H9 (cell line): Measurements from ENCODE around the gene BCL11B. TPM values are rescaled to one million over a fixed set of nuclear protein-coding genes. Genes with fewer than 3 reads are reported as not detected.
A peak's percentile ranks its signal among the peaks of the same experiment; 100 is the strongest.

Experiments
- DNase-seq: peaks from one replicate; pipeline ENCODE4 v3.0.0-alpha.2; 2017
- H2AFZ ChIP-seq: one replicate; pipeline ENCODE4 v1.6.1; 2013; ENCODE audit warnings: mild to moderate bottlenecking, low read length, control low read depth, moderate library complexity
- H2AK5ac ChIP-seq: 2 replicates; pipeline ENCODE4 v1.6.1; 2013; ENCODE audit warnings: low read length, control low read depth, mixed read lengths; ENCODE audit not compliant: insufficient read length
- H2BK120ac ChIP-seq: one replicate; pipeline ENCODE4 v1.6.1; 2013; ENCODE audit warnings: low read depth, mild to moderate bottlenecking, low read length, control low read depth, inconsistent platforms; ENCODE audit not compliant: poor library complexity, severe bottlenecking
- H2BK12ac ChIP-seq: 2 replicates; pipeline ENCODE4 v1.6.1; 2013; ENCODE audit warnings: low read length, control low read depth, mixed read lengths, low read depth; ENCODE audit not compliant: insufficient read length
- H2BK15ac ChIP-seq: 2 replicates; pipeline ENCODE4 v1.6.1; 2013; ENCODE audit warnings: low read depth, low read length, control low read depth
- H2BK20ac ChIP-seq: one replicate; pipeline ENCODE4 v1.6.1; 2013; ENCODE audit warnings: low read depth, mild to moderate bottlenecking, low read length, control low read depth, inconsistent platforms; ENCODE audit not compliant: poor library complexity, severe bottlenecking
- H2BK5ac ChIP-seq: 2 replicates; pipeline ENCODE4 v1.6.1; 2013; ENCODE audit warnings: low read length, control low read depth, mixed read lengths; ENCODE audit not compliant: insufficient read length
- H3K14ac ChIP-seq: 2 replicates; pipeline ENCODE4 v1.6.1; 2013; ENCODE audit warnings: low read length, control low read depth; ENCODE audit not compliant: insufficient read depth
- H3K18ac ChIP-seq: 2 replicates; pipeline ENCODE4 v1.6.1; 2013; ENCODE audit warnings: low read depth, mild to moderate bottlenecking, mixed read lengths, low read length, control low read depth; ENCODE audit not compliant: insufficient read length
- H3K23ac ChIP-seq: 2 replicates; pipeline ENCODE4 v1.6.1; 2013; ENCODE audit warnings: low read length, control low read depth, mixed read lengths, low read depth; ENCODE audit not compliant: insufficient read length
- H3K23me2 ChIP-seq: 2 replicates; pipeline ENCODE4 v1.6.1; 2013; ENCODE audit warnings: low read depth, mild to moderate bottlenecking, mixed read lengths, low read length, control low read depth; ENCODE audit not compliant: insufficient read length, poor library complexity, severe bottlenecking
- H3K27ac ChIP-seq: 2 replicates; pipeline ENCODE4 v1.5.1; 2013; ENCODE audit warnings: low read length, control low read depth, mixed read lengths, low read depth; ENCODE audit not compliant: insufficient read length
- H3K27me3 ChIP-seq: 2 replicates; pipeline ENCODE4 v1.6.1; 2013; ENCODE audit warnings: low read length, control low read depth, inconsistent platforms; ENCODE audit not compliant: insufficient read depth
- H3K4ac ChIP-seq: 2 replicates; pipeline ENCODE4 v1.6.1; 2013; ENCODE audit warnings: low read depth, mild to moderate bottlenecking, control low read depth, inconsistent platforms, low read length, moderate library complexity
- H3K4me1 ChIP-seq: 2 replicates; pipeline ENCODE4 v1.6.1; 2013; ENCODE audit warnings: low read length, control low read depth, inconsistent platforms; ENCODE audit not compliant: insufficient read depth
- H3K4me2 ChIP-seq: 2 replicates; pipeline ENCODE4 v1.6.1; 2013; ENCODE audit warnings: low read length, control low read depth, mixed read lengths; ENCODE audit not compliant: insufficient read length, insufficient read depth
- H3K56ac ChIP-seq: 2 replicates; pipeline ENCODE4 v1.6.1; 2013; ENCODE audit warnings: low read depth, mild to moderate bottlenecking, mixed read lengths, low read length, control low read depth; ENCODE audit not compliant: insufficient read length
- H3K79me1 ChIP-seq: 2 replicates; pipeline ENCODE4 v1.6.1; 2013; ENCODE audit warnings: low read depth, mild to moderate bottlenecking, moderate library complexity, low read length, control low read depth, inconsistent platforms; ENCODE audit not compliant: insufficient read depth, poor library complexity, severe bottlenecking
- H3K79me2 ChIP-seq: 2 replicates; pipeline ENCODE4 v1.6.1; 2013; ENCODE audit warnings: low read length, control low read depth, inconsistent platforms; ENCODE audit not compliant: insufficient read depth
- H3K9ac ChIP-seq: 2 replicates; pipeline ENCODE4 v1.6.1; 2013; ENCODE audit warnings: low read length, control low read depth, mixed read lengths; ENCODE audit not compliant: insufficient read length; ENCODE audit errors: extremely low read depth
- H3K9me3 ChIP-seq: one replicate; pipeline ENCODE4 v1.6.1; 2013; ENCODE audit warnings: low read depth, low read length, inconsistent platforms; ENCODE audit not compliant: control insufficient read depth
- H3T11ph ChIP-seq: one replicate; pipeline ENCODE4 v1.6.1; 2013; ENCODE audit warnings: mild to moderate bottlenecking, low read length, control low read depth, inconsistent platforms
- H4K20me1 ChIP-seq: one replicate; pipeline ENCODE4 v1.6.1; 2013; ENCODE audit not compliant: control insufficient read depth, insufficient read length, insufficient read depth
- H4K5ac ChIP-seq: 2 replicates; pipeline ENCODE4 v1.6.1; 2013; ENCODE audit warnings: low read depth, mild to moderate bottlenecking, mixed read lengths, low read length, control low read depth; ENCODE audit not compliant: insufficient read length
- H4K8ac ChIP-seq: replicated peaks from 2 replicates; pipeline ENCODE4 v1.6.1; 2013; ENCODE audit warnings: low read length, control low read depth, mixed read lengths, low read depth; ENCODE audit not compliant: insufficient read length
- H4K91ac ChIP-seq: 2 replicates; pipeline ENCODE4 v1.6.1; 2013; ENCODE audit warnings: low read depth, mild to moderate bottlenecking, moderate library complexity, mixed read lengths, low read length, control low read depth; ENCODE audit not compliant: insufficient read length
- H3K27ac Mint-ChIP-seq, 3 experiments: 2 replicates in 2 of 3; 3 replicates in 1 of 3; pipeline ENCODE4 v1.8.0; 2020 to 2021; ENCODE audit warnings: mixed read lengths in 3 of 3, mild to moderate bottlenecking in 1 of 3, moderate library complexity in 1 of 3
- H3K27me3 Mint-ChIP-seq: 2 replicates; pipeline ENCODE4 v1.8.0; 2021; ENCODE audit warnings: low read depth, mild to moderate bottlenecking, moderate library complexity, mixed read lengths
- H3K36me3 Mint-ChIP-seq, 3 experiments: 2 replicates in 2 of 3; 3 replicates in 1 of 3; pipeline ENCODE4 v1.8.0; 2020 to 2021; ENCODE audit warnings: low read depth in 3 of 3, mixed read lengths in 3 of 3; ENCODE audit not compliant: insufficient read depth in 1 of 3
- H3K4me1 Mint-ChIP-seq, 2 experiments: 2 replicates each; pipeline ENCODE4 v1.8.0; 2020; ENCODE audit warnings: mixed read lengths in 2 of 2
- H3K4me3 Mint-ChIP-seq, 2 experiments: 2 replicates in 1 of 2; 3 replicates in 1 of 2; pipeline ENCODE4 v1.8.0; 2020 to 2021; ENCODE audit warnings: mild to moderate bottlenecking in 2 of 2, mixed read lengths in 2 of 2, moderate library complexity in 1 of 2
- H3K9me3 Mint-ChIP-seq, 2 experiments: 2 replicates in 1 of 2; 3 replicates in 1 of 2; pipeline ENCODE4 v1.8.0; 2020; ENCODE audit warnings: mild to moderate bottlenecking in 2 of 2, mixed read lengths in 2 of 2, moderate library complexity in 1 of 2
- WGBS: extraction: QIAGEN DNeasy Blood & Tissue Kit; methylation state at CpG from one replicate; pipeline ENCODE4 v1.1.7; 2013; ENCODE audit warnings: missing lambda C conversion rate, low lambda C conversion rate, mixed read lengths; ENCODE audit not compliant: insufficient read length; ENCODE audit errors: extremely low coverage; 5-methylcytosine and 5-hydroxymethylcytosine counted together
- total RNA-seq: library from RNA; stranded (reverse); gene quantifications from 2 replicates; pipeline ENCODE4 v1.2.1, GENCODE V29; 2021
- TF ChIP-seq, protein P1 (sequence below): fragments of 200-600 bp; sonication (generic); conservative IDR thresholded peaks from 3 replicates; pipeline ENCODE4 v1.8.0; 2021; ENCODE audit warnings: antibody characterized with exemption, mild to moderate bottlenecking

BCL11B gene
- total RNA-seq, 1 experiment from 2014 or later = 4.9 TPM

DNA sequence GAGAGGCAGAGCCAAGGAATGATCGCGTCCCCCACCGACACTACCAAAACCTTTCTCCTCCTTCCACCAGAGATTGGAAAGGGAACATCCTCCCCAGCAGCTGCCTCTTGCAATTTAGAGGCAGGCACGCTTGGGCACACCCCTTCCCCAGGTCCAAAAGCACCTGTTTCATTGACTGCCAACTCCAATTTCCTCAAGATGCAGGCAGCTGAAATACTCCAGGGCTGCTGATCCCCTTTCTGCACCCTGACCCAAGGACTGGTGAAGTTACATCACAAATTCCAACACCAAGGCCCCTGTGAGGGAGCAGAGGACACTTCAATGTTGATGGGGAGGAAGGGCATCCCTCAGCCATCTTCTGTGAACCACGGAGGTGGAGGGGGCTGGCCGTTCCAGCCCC lies 33.8 kb downstream of the BCL11B start:
- H3K9me3 ChIP-seq = no peaks in the 10 kb centered on the region
- H3K4me2 ChIP-seq = no peak overlapping the region

More for the DNA sequence above, 33.8 kb downstream of the BCL11B start:
- no peaks in the 10 kb centered on the region for H4K20me1 ChIP-seq
- no peak overlapping the region for H3T11ph ChIP-seq
- no peak overlapping the region for H2BK15ac ChIP-seq
- no peak overlapping the region for H2BK20ac ChIP-seq
- H3K27ac ChIP-seq = no peak overlapping the region
- no peak overlapping the region for H3K9ac ChIP-seq
- H4K5ac ChIP-seq = no peak overlapping the region
- Mint-ChIP-seq H3K4me3 (no peak overlapping the region), H3K9me3 (no peaks in the 10 kb centered on the region; a peak in 1 of 5 replicates), H3K27ac (peak overlapping the region in 1 of 3 experiments; percentile 73; a peak in 1 of 7 replicates), H3K4me1 (peaks cover 62 to 89% of the 10 kb centered on the region in 2 experiments), H3K27me3 (no peaks in the 10 kb centered on the region; the same call in 1 of the 2 replicates), H3K36me3 (no peaks in the 10 kb centered on the region)
- H3K79me2 ChIP-seq = no peaks in the 10 kb centered on the region; the same call in 1 of the 2 replicates
- H3K23me2 ChIP-seq = peaks cover 5% of the 10 kb centered on the region
- no peak overlapping the region for H2BK12ac ChIP-seq
- no peak overlapping the region for H2BK120ac ChIP-seq
- no peak overlapping the region for H2AK5ac ChIP-seq
- H3K4me1 ChIP-seq = peaks cover 15% of the 10 kb centered on the region
- no peak overlapping the region for H2BK5ac ChIP-seq
- no peak overlapping the region for H3K56ac ChIP-seq
- no peaks in the 10 kb centered on the region for H3K79me1 ChIP-seq
- H3K18ac ChIP-seq = no peak overlapping the region
- no CpG with 5 or more reads among the region's 6 CpGs for WGBS
- no peak overlapping the region for H4K8ac ChIP-seq
- no peak for DNase-seq
- no peaks in the 10 kb centered on the region for H3K27me3 ChIP-seq
- no peak overlapping the region for H3K4ac ChIP-seq
- H4K91ac ChIP-seq = no peak overlapping the region
- no peak overlapping the region for H3K23ac ChIP-seq
- no peak overlapping the region for H2AFZ ChIP-seq
- H3K14ac ChIP-seq = no peak overlapping the region
- TF ChIP-seq, protein P1, sequence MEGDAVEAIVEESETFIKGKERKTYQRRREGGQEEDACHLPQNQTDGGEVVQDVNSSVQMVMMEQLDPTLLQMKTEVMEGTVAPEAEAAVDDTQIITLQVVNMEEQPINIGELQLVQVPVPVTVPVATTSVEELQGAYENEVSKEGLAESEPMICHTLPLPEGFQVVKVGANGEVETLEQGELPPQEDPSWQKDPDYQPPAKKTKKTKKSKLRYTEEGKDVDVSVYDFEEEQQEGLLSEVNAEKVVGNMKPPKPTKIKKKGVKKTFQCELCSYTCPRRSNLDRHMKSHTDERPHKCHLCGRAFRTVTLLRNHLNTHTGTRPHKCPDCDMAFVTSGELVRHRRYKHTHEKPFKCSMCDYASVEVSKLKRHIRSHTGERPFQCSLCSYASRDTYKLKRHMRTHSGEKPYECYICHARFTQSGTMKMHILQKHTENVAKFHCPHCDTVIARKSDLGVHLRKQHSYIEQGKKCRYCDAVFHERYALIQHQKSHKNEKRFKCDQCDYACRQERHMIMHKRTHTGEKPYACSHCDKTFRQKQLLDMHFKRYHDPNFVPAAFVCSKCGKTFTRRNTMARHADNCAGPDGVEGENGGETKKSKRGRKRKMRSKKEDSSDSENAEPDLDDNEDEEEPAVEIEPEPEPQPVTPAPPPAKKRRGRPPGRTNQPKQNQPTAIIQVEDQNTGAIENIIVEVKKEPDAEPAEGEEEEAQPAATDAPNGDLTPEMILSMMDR = no peak
